ENCODE data around the gene CMTM3.
"Not testable (repeated sequence)": the region's sequence is repeated elsewhere in the genome, so short reads cannot be mapped to it uniquely, and the experiment has no call there.

Gene CMTM3

GRCh38 chr16:66651474-66651765 lies 46.9 kb downstream of the CMTM3 start:
- DNase-seq = no peak

DNA sequence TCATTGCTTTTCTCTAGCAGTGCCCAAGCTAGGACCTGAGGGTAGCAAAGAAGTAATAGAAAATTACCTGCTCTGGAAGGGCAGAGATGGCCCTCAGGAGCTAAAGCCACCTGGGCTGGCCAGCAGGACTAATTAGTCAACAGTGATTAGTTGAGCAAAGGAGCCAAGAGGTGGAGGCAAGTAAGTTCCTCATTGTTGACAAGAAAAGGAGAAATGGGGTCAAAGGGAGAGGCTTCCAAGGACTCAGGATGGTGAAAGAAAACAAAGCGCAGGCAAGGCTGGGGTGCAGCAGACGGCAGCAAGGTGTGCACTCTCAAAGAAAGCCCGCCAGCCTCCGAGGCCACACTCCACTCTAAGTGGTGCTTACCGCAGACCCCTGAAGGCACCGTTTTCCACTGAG lies 47.5 kb downstream of the CMTM3 start:
- in situ Hi-C loops (cut with MboI; ENCODE audit: low pct_unique_long_range_greater_than_20kb, low sequenced_read_pairs) = no loop called here
- no peak for DNase-seq

More at GRCh38 chr16:66651474-66651765, 46.9 kb downstream of the CMTM3 start:
- in situ Hi-C loops (cut with MboI; ENCODE audit: low pct_unique_long_range_greater_than_20kb, low sequenced_read_pairs) = no loop called here

DNA sequence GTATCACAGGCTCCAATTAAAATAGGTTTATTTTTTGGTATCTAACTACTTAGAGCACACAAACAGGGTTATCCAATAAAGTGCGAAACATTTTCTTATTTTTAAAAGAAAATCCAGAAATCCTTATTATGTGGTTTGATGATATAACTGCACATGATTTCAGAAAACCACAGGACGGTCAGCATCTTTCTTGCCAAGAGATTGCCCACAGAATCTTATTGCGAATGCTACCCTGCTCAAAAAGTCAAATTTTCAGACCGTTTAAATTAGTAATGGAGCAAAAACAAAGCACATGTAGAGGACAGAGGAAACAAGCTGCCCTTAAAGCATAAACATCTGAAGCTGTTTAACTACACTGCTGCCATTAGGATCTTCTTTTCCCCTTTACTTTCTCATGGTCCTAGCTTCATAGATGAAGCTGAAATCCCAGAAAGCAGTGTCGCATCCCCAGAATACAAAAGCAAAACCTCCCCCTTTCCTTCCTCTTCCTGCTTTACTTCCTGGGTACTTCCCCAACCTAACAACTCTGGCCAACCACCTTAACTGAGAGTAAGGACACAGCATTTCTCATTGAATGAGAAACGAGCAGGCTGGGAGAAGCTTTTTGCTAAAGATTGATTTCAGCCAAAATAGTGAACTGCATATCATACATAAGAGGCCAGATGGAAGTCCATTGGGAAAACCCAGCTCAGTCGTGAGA lies 48.3 kb downstream of the CMTM3 start:
- in situ Hi-C loops (cut with MboI; ENCODE audit: low pct_unique_long_range_greater_than_20kb, low sequenced_read_pairs) = no loop called here
- no peak for DNase-seq

- DNase-seq = no peak
- in situ Hi-C loops (cut with MboI; ENCODE audit: low pct_unique_long_range_greater_than_20kb, low sequenced_read_pairs) = no loop called here
Observed at GRCh38 chr16:66653581-66654350, 49.3 kb downstream of the CMTM3 start.

- in situ Hi-C loops (cut with MboI; ENCODE audit: low pct_unique_long_range_greater_than_20kb, low sequenced_read_pairs) = no loop called here
- no peak for DNase-seq
Observed at GRCh38 chr16:66656547-66656946, 52.0 kb downstream of the CMTM3 start.

DNA sequence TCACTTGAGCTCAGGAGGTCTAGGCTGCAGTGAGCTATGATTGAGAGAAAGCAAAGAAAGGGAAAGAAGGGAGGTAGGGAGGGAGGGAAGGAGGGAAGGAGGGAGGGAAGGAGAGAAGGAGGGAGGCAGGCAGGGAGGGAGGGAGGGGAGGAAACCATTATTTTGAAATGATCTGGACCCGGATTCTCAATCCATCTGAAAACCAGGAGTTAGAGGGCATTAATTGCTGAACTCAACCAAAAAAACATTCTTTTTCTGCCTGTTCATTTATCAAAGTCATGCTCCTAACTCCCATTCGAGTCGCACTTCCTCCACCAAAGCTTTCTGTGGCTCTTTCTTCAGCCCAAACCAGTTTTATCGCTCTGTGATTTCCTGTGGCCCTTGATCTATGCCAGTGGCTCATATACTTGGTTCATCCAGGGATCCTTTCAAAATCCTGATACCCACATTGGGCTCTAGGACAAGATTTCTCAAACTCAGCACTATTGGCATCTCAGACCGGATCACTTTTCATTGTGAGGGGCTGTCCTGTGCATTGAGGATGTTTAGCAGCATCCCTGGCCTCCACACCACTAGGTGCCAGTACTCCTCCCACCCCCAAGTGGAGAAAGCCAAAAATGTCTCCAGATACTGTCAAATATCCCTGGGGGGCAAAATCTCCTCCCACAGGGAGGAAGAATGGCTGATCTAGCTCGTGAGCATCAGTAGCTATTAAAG lies 53.8 kb downstream of the CMTM3 start:
- in situ Hi-C loops (cut with MboI; ENCODE audit: low pct_unique_long_range_greater_than_20kb, low sequenced_read_pairs) = no loop called here
- DNase-seq = peak; percentile 25

- DNase-seq = no peak
- in situ Hi-C loops (cut with MboI; ENCODE audit: low pct_unique_long_range_greater_than_20kb, low sequenced_read_pairs) = no loop called here
Observed at GRCh38 chr16:66658860-66659190, 54.3 kb downstream of the CMTM3 start.

- DNase-seq = peak; percentile 78
- in situ Hi-C loops (cut with MboI; ENCODE audit: low pct_unique_long_range_greater_than_20kb, low sequenced_read_pairs) = no loop called here
Observed at GRCh38 chr16:66660422-66661209, 56.1 kb downstream of the CMTM3 start.

- DNase-seq = no peak
- in situ Hi-C loops (cut with MboI; ENCODE audit: low pct_unique_long_range_greater_than_20kb, low sequenced_read_pairs) = no loop called here
Observed at GRCh38 chr16:66661210-66661560, 56.7 kb downstream of the CMTM3 start.

DNA sequence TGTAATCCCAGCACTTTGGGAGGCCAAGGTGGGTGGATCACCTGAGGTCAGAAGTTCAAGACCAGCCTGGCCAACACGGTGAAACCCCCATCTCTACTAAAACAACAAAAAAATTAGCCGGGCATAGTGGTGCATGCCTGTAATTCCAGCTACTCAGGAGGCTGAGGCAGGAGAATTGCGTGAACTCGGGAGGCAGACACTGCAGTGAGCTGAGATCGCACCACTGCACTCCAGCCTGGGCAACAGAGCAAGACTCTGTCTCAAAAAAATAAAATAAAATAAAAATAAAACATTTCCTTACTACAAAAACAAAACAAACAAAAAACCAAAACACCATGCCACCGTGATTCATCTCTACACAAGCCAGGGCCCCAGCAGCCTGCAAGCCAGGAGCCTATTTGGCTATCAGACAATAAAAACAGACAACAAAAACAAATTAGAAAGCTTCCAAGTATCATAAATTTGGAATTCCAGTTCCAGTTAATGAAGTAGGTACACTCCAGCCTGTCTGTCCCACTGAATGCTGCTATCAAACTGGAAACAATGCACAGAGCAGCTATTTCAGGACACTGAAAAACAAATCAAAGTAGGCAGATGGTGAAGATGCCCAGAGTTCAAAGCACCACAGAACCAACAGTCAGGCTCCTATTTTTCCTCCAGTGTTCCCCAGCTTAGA lies 57.3 kb downstream of the CMTM3 start:
- in situ Hi-C loops (cut with MboI; ENCODE audit: low pct_unique_long_range_greater_than_20kb, low sequenced_read_pairs); DNase-seq: not testable (repeated sequence)

DNA sequence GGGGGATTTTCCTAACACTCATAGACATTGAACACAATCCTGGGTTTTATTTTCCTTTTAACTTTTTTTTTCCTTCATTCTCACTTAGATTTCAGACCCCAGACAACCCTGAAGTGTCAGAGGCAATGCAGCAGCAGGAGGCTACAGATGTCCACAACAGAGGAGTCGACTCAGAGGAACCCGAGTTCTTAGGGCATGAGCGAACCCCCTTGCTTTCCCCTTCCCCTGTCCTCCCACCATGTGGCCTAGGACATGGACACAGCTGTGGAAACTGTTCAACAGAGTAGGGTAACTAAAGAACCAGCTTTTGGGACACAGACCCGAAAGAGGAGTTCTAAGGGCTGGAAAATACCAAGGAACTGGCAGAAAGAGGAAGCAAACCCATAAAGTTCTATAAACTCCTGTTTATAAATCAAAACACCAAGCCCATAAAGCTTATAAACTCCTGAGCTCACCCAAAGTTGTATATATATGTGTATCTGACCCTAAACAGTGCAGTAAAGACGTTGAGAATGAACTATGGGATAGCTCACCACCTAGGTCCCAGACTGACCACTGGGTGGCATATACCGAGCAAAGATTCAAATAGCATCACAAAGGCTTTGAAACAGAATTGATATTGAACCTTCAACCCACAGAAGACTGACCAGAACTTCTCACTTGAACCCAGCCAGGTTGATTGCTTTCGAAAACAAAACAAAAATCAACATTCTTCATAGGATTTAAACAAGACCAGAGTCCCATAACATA lies 58.1 kb downstream of the CMTM3 start:
- DNase-seq = peak; percentile 27
- in situ Hi-C loops (cut with MboI; ENCODE audit: low pct_unique_long_range_greater_than_20kb, low sequenced_read_pairs) = no loop called here
